Calu3 (cell line): ENCODE data around the gene NQO2. TPM values are rescaled to one million over a fixed set of nuclear protein-coding genes. Genes with fewer than 3 reads are reported as not detected.

Source experiments
- BruUV-seq: library from RNA; stranded (reverse); fragments of 400-500 nt; replicated peaks from 2 replicates; lab custom pipeline; 2021; lab: Mats Ljungman, UMichigan
- CTCF ChIA-PET: fragments of 300-600 bp; sonication (Branson Sonifier 250); formaldehyde crosslinking; loops from one replicate; lab custom pipeline; 2022; ENCODE audit warnings: antibody characterized with exemption; lab: Charles Lee
- DNase-seq: peaks from one replicate; pipeline ENCODE4 v3.0.0; 2022
- H3K27ac Mint-ChIP-seq: one replicate; pipeline ENCODE4 v1.8.0; 2022; ENCODE audit warnings: mixed read lengths; ENCODE audit not compliant: unreplicated experiment
- H3K27me3 Mint-ChIP-seq: one replicate; pipeline ENCODE4 v1.8.0; 2022; ENCODE audit warnings: mixed read lengths; ENCODE audit not compliant: unreplicated experiment
- H3K36me3 Mint-ChIP-seq: one replicate; pipeline ENCODE4 v1.8.0; 2022; ENCODE audit warnings: mild to moderate bottlenecking, moderate library complexity, mixed read lengths; ENCODE audit not compliant: insufficient read depth, unreplicated experiment
- H3K4me1 Mint-ChIP-seq: one replicate; pipeline ENCODE4 v1.8.0; 2022; ENCODE audit warnings: mild to moderate bottlenecking, low read depth, mixed read lengths; ENCODE audit not compliant: unreplicated experiment
- H3K4me3 Mint-ChIP-seq: one replicate; pipeline ENCODE4 v1.8.0; 2022; ENCODE audit warnings: mild to moderate bottlenecking, low read depth, moderate library complexity, mixed read lengths; ENCODE audit not compliant: unreplicated experiment
- H3K9me3 Mint-ChIP-seq: one replicate; pipeline ENCODE4 v1.8.0; 2022; ENCODE audit warnings: low read depth, mixed read lengths; ENCODE audit not compliant: unreplicated experiment
- CTCF ChIP-seq: fragments of 200-600 bp; IDR thresholded peaks from one replicate; pipeline ENCODE4 v1.8.0; 2022; ENCODE audit warnings: antibody characterized with exemption; ENCODE audit not compliant: unreplicated experiment
- intact Hi-C: fragments of 100-400 bp; cut with micrococcal nuclease; formaldehyde crosslinking; loops from one replicate; pipeline ENCODE4 v1.10.0; 2022; ENCODE audit not compliant: unreplicated experiment
- total RNA-seq: library from RNA; stranded (reverse); gene quantifications from 2 replicates; pipeline ENCODE4 v1.2.3, GENCODE V29; 2022

NQO2 gene
- total RNA-seq, 1 experiment from 2014 or later, result 12.0 TPM

- intact Hi-C loops, result no loop called here
- no peaks in the 10 kb centered on the region for H3K36me3 Mint-ChIP-seq
- DNase-seq, result no peak
- no peaks in the 10 kb centered on the region for H3K27me3 Mint-ChIP-seq
- CTCF ChIA-PET, result interaction anchor here (1.4 kb wide), 1 partner anchor 12 kb away, joined by 4 read pairs; no protein-coding TSS in a partner anchor
- H3K4me1 Mint-ChIP-seq, result peaks cover 25% of the 10 kb centered on the region
- TF ChIP-seq CTCF, result no peak
- no peaks in the 10 kb centered on the region for H3K9me3 Mint-ChIP-seq
- no peak overlapping the region for H3K27ac Mint-ChIP-seq
- no TSS peak for BruUV-seq
- no peak overlapping the region for H3K4me3 Mint-ChIP-seq
Measured at GRCh38 chr6:2964793-2965505, 34.7 kb upstream of the NQO2 start.

GRCh38 chr6:2966347-2966746 is 33.3 kb upstream of the NQO2 start:
- H3K27me3 Mint-ChIP-seq, result no peaks in the 10 kb centered on the region
- intact Hi-C loops, result no loop called here
- H3K4me1 Mint-ChIP-seq, result peaks cover 17% of the 10 kb centered on the region
- no peak overlapping the region for H3K4me3 Mint-ChIP-seq
- H3K9me3 Mint-ChIP-seq, result no peaks in the 10 kb centered on the region
- BruUV-seq, result no TSS peak
- no peak overlapping the region for H3K27ac Mint-ChIP-seq
- CTCF ChIA-PET, result interaction anchor here (1.4 kb wide), 1 partner anchor 14 kb away, joined by 4 read pairs; no protein-coding TSS in a partner anchor
- peaks cover 9% of the 10 kb centered on the region for H3K36me3 Mint-ChIP-seq
- TF ChIP-seq CTCF, result no peak
- DNase-seq, result no peak

DNA sequence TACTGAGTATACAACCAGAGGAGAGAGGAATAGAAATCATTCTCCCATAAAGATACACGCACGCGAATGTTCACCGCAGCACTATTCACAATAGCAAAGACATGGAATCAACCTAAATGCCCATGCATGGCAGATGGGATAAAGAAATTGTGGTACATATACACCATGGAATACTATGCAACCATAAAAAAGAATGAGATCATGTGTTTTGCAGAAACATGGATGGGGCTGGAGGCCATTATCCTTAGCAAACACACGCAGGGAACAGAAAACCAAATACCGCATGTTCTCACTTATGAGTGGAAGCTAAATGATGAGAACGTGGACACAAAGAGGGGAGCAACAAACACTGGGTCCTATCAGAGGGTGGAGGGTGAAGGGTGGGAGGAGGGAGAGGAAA is 31.8 kb upstream of the NQO2 start:
- Mint-ChIP-seq H3K27ac (no peak overlapping the region), H3K4me1 (peaks cover 7% of the 10 kb centered on the region), H3K27me3 (no peaks in the 10 kb centered on the region), H3K9me3 (no peaks in the 10 kb centered on the region), H3K36me3 (peaks cover 17% of the 10 kb centered on the region), H3K4me3 (no peak overlapping the region)
- intact Hi-C loops, result no loop called here
- no peak for DNase-seq
- no TSS peak for BruUV-seq
- no peak for TF ChIP-seq CTCF
- CTCF ChIA-PET, result no interaction called here

GRCh38 chr6:2968600-2969135 is 31.0 kb upstream of the NQO2 start:
- Mint-ChIP-seq H3K9me3 (no peaks in the 10 kb centered on the region), H3K4me1 (peaks cover 7% of the 10 kb centered on the region), H3K4me3 (no peak overlapping the region), H3K27ac (no peak overlapping the region), H3K36me3 (peaks cover 17% of the 10 kb centered on the region), H3K27me3 (no peaks in the 10 kb centered on the region)
- no peak for TF ChIP-seq CTCF
- CTCF ChIA-PET, result interaction anchor here (1.0 kb wide), 1 partner anchor 16 kb away, joined by 3 read pairs; no protein-coding TSS in a partner anchor
- no peak for DNase-seq
- intact Hi-C loops, result no loop called here
- BruUV-seq, result no TSS peak
